Hematopoietic multipotent progenitor cell treated with erythropoietin and hydrocortisone succinate and interleukin-3 and kit ligand, for 15 days (in vitro differentiated cells): ENCODE results near the gene HCFC1.

Experiments used
- DNase-seq: peaks from one replicate; pipeline ENCODE4 v3.0.0-alpha.2; 2015; ENCODE audit warnings: low spot score

Gene HCFC1

DNA sequence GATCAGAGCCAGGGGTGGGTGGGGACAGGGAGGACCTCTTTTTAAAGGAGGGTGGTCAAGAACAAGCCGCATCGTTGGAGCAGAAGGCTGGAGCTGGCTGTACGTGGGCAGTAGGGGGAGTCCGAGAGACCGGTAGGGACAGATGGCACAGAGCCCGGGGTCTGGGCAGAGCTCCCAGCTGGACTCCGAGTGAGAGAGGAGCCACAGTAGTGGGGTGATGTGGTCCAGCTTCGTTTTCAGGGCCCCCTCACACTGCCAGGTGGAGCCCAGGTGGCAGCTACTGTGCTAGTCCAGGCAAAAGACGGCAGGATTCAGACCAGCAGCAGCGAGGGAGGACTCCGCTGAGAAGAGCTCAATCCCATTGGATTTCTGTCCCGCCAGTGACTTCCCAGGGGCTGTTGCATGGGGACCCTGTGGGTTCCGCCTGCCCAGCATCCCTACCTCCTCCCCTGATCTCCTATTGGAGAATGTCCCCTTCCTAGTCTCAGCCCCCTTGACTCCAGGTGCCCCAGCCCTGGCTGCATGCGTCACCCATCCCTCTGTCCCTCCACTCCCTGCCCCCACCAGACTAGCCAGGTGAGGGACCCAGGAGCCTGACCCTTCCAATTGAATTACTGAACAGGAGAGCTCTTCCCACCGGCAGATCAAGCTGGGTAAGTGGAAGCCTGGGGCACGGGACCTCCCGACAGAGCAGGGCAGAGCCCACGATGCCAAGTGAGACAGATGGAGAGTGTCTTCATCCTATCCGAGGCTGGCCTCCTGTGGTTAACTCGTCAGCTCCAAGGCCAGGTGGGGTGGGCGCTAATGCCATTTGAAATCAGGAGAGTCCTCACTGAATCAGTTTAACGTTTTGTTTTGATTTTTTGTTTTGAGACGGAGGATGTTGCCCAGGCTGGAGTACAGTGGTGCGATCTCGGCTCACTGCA lies 48.4 kb downstream of the HCFC1 start:
- no peak for DNase-seq

DNA sequence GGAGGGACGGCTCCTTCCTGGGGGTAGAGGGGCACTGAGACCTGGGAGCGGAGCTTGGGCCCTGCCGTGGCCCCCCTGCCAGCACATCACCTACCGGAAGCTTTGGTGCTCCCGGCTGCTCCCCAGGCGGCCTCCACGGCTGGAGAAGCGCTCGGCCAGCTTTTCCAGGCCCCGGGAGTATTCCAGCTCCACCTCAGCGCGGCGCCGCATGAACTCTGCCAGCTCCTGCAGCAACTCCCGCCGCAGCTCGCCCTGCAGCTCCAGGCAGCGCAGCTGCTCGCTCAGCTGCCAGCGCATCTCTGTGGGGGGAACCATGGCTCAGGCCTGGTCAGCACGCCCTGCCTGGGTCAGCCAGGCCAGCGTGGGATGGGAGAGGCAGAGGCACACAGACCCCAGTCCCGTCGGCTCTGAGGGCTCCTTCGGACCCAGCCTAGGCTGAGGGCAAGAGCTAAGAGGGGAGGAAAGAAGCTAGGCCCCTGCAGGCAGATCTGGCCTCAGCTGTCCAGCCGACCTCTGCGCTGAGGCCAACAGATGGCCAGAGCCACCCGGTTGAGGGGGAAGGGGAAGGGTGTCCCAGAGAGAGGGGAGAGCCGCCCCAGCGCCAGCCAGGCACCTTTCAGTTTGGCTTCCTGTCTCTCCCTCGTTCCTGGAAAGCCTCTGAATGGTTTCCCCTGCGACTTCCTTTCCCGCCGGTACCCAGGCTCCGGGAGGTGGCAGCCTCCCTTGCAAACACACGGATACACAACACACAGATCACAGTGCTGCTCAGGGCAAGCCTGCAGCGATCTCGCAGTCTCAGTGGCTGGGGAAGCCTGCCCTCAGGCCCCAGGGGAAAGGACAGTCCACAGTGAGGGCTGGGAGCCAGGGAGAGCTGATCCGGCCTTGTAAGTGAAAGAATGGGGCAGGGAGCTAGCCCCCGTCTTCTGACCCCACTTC lies 49.8 kb downstream of the HCFC1 start:
- no peak for DNase-seq

DNA sequence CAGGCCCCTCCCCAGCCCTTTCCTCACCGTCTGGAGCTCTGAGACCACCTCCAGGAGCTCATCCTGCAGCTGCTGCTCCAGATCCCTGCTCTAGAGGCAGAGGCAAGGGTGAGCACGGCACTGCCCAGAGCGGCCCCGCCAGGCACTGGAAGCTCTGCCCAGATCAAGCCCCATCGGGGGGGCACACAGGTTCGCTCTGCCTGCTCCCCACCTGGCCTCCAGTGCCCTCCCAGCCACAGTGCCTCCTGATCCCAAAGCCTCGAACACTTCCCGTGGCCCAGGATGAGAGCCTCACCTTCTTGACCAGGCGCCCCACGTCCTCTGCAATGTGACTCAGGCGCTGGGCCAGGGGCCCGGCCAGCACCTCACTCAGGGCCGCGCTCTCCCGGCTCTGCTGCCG lies 50.5 kb downstream of the HCFC1 start:
- DNase-seq: no peak

DNA sequence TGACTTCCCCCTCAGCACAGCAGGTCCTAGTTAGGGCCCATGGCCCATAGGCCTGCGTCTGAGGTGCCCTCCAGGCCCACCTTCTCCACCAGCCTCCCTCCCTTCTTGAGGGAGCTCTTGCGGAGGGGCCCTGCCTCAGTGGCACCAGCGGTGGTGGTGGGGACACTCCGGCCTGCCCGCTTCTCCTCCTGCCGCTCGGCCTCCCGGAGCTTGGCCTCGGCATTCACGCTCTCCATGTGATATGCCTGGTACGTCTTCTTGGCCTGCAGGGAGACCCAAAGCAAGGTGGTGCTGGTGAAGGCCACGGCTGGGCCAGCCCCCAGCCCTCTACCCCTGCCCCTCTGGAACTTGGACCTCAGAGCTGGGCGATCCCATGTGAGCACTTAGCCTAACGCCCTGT lies 51.1 kb downstream of the HCFC1 start:
- no peak for DNase-seq

DNA sequence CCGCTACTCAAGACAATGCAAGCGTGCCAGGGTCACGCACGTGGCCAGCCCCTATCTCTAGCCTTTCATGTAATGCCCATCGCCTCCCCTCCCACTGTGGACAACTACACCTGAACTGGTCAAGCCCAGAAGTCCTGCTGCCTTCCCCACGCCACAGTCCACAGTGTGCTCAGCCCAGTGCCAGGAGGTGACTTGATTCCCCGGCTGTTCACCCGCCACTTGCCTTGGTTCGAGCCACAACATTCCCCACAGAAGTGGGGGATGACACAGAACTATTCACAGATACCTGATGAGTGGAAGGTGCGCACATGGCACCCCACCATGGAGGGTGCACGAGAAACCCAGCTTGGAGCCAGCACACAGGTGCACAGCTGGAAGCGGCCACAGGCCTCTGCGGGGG lies 52.3 kb downstream of the HCFC1 start:
- no peak for DNase-seq

DNA sequence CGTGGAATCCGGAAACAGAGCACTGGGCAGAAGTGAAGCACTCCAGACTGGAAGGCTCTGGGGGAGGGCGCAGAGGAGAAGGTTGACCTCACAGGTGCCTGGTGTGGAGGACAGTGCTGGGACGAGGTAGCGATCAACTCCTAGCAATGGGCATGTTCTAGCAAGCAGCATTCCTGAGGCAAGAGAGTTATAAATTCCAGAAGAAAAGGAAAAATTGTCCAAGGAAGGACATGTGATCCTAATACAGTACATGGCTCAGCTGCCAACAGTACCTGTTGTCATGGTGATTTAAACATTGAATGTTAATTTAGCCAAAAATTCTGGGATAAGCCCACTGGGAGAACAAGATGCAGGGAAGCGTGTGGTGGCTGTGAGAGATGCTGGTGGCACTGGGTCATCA lies 53.7 kb downstream of the HCFC1 start:
- no peak for DNase-seq

DNA sequence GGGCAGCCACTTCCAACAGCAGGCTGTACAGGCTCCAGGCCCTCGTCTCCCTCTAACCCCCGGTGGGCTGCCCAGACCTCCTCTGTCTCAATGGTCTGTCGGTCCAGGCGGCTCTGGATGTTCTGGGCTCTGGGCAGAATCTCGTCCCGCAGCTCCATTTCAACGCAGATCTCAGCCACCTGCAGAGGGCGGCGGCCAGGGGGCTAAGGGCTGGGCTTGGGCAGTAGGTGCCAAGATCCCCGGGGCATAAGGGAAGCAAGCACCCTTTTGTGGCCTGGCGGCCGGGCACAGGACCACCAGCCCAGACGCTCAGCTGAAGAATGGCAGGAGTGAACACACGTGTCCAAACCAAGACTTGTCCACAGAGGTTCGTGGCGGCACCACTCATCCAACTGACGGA lies 57.9 kb downstream of the HCFC1 start:
- DNase-seq: no peak

DNA sequence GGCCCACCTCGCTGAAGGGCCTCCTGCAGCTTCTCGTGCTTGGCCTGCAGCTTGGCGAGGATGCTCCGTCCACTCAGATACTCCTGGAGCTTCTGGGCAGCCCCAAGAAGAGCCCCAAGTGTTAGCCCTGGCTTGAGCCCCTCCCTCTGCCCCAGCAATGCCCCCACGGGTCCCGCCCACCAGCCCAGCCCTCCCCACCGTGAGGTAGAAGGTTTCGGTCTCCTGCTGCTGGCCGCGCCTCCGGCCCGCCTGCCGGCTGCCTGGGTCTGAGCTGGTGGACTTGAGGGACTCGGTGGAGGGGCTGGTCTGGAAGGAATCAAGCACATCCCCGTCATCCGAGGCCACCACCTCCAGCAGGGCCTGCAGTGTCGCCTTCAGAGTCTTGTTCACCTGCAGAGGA lies 58.4 kb downstream of the HCFC1 start:
- no peak for DNase-seq

DNA sequence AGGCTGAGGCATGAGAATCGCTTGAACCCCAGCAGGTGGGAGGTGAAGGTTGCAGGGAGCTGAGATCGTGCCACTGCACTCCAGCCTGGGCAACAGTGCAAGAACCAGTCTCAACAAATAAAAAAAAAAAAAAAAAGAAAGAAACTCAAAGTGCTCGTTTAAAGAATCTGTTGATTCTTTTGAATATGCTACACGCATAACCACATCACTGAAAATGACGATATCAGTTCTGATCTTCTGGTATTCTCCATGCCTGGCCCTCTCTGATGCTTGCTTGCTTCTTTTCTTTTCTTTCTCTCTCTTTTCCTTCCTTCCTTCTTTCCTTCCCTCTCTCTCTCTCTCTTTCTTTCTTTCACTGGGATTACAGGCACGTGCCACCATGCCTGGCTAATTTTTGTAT lies 59.8 kb downstream of the HCFC1 start:
- DNase-seq: no peak

DNA sequence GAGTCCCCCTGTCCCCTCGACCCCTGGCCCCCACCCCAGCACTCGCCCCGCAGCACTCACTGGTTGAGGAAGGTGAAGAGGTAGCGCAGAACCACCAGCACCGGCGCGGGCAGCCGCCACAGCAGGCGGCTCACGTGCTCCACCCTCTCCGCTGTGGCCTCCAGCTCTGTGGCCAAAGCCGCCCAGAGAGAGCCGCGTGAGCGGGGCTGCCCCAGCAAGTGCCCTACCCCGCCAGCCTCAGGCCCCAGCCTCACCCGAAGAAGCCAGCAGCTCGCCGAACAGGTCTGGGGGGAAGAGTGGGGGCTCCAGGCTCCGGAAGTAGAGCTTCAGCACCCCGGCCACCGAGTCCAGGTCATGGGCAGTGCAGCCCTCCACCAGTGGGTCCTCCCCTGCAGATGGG lies 61.2 kb downstream of the HCFC1 start:
- no peak for DNase-seq

DNA sequence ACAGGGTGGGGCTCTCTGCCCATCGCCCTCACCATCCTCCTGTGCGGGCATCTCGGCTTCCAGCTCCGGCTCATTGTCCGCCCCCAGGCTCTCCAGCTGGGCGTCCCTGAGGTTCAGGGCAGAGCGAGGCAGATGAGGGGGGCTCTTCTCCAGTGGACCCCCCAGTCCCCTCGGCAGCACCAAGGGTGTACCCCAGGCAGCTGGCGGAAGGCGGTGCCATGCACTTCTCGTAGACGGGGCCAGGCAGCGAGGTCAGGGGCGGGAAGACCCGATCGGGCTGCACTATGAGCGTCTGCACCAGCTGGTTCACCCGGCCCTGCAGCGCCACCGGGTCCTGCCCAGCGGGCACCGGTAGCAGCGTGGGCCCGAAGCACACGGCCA lies 61.6 kb downstream of the HCFC1 start:
- DNase-seq: no peak

DNA sequence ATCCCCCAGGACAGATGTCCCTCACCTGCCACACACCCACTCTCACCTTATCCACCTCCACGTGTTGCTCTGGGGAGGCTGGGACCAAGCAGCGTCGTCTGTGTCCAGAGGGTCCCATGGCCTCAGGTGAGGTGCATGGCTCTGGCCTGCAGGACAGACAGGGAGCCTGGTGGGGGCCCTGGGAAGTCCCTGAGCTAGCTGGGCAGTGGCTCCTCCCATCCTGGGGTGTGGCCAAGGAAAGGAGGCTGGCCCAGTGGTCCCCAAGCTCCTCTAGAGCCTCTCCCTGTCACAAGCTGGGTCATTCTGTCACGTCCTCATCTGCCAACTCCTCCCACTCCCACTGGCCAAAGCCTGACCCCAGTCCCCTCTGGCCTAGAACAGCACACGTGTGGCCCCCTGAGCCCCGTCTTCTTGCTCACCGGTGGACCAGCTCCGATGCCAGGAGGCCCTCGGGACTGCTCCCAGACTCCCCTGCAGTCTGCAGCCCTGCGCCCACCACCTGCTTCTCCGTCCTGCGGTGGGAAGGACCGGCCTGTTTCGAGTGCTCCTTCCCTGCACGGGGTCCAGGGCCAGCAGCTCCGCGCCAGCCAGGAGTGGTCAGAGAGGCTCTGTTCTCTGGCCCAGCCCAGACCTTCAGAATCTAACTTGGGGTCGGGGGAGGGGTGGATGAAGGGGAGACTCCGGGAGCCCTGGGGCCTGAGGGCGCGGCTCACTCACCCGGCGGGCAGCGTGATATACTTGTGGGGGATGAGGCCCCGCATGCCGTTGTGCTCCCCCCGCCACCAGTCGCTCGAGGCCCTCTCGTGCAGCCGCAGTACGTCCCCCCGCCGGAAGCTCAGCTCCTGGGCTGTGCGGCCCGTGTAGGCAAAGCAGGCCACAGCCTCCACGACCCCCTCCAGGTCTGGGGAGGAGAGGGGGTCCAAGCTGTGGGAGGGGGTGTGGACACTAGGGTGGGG lies 62.3 kb downstream of the HCFC1 start:
- DNase-seq: no peak

DNA sequence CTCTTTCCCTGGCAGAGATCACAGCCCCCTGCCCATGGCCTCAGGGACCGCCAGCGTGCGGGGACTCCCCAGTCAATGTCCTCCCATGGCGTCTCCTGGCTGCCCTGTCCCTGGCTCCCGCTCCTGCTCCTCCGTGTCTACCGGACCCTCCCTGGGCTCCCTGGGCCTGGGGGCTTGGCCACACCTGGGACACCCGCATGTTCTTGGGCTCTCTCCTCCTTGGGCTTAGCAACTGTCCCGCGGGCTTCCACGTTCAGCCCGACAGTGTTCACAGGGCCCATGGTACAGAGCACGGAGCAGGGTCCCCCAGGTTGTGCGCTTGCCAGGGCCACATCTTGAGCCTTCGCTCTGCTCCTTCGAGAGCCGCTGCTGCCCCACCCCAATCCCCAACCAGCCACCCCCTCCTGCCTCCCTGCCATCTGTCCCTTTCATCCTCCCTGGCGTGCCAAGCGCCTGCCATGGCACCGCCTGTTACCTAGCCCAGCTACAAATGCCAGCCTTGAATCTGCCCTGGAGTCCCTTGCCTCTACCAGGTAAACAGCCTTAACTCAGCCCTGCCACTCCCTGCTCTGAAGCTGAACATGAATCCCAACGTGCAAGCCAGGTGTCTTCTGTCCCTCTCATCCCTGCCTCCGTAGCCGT lies 63.3 kb downstream of the HCFC1 start:
- no peak for DNase-seq

DNA sequence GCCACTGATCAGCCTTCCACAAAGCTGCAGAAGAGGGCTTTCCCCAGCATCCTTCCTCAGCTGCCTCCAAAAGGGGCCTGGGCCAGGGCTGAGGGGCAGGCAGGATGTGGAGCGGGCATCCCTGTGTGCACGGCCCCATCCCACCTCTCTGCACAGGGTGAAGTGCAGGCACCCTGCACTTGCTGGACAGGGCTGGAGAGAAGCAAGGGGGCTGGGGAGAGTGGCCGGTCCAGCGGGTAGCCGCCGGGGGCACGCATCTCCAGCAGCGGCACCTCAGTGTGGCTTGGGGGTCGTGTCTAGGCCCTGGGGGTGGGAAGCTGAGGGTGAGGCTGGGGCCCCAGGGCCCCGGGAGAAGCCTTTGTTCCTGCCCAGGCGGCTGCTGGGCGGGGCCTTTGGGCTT lies 64.2 kb downstream of the HCFC1 start:
- no peak for DNase-seq

DNA sequence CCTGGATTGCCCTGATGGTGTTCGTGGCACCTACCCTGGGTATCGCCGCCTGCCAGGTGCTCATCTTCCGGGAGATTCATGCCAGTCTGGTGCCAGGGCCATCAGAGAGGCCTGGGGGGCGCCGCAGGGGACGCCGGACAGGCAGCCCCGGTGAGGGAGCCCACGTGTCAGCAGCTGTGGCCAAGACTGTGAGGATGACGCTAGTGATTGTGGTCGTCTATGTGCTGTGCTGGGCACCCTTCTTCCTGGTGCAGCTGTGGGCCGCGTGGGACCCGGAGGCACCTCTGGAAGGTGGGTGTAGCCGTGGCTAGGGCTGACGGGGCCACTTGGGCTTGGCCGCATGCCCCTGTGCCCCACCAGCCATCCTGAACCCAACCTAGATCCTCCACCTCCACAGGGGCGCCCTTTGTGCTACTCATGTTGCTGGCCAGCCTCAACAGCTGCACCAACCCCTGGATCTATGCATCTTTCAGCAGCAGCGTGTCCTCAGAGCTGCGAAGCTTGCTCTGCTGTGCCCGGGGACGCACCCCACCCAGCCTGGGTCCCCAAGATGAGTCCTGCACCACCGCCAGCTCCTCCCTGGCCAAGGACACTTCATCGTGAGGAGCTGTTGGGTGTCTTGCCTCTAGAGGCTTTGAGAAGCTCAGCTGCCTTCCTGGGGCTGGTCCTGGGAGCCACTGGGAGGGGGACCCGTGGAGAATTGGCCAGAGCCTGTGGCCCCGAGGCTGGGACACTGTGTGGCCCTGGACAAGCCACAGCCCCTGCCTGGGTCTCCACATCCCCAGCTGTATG lies 65.3 kb downstream of the HCFC1 start:
- no peak for DNase-seq

DNA sequence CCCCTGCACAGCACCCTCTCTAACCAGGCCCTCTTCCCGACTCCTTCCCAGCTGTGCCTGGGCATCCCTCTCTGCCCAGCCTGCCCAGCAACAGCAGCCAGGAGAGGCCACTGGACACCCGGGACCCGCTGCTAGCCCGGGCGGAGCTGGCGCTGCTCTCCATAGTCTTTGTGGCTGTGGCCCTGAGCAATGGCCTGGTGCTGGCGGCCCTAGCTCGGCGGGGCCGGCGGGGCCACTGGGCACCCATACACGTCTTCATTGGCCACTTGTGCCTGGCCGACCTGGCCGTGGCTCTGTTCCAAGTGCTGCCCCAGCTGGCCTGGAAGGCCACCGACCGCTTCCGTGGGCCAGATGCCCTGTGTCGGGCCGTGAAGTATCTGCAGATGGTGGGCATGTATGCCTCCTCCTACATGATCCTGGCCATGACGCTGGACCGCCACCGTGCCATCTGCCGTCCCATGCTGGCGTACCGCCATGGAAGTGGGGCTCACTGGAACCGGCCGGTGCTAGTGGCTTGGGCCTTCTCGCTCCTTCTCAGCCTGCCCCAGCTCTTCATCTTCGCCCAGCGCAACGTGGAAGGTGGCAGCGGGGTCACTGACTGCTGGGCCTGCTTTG lies 66.0 kb downstream of the HCFC1 start:
- no peak for DNase-seq

DNA sequence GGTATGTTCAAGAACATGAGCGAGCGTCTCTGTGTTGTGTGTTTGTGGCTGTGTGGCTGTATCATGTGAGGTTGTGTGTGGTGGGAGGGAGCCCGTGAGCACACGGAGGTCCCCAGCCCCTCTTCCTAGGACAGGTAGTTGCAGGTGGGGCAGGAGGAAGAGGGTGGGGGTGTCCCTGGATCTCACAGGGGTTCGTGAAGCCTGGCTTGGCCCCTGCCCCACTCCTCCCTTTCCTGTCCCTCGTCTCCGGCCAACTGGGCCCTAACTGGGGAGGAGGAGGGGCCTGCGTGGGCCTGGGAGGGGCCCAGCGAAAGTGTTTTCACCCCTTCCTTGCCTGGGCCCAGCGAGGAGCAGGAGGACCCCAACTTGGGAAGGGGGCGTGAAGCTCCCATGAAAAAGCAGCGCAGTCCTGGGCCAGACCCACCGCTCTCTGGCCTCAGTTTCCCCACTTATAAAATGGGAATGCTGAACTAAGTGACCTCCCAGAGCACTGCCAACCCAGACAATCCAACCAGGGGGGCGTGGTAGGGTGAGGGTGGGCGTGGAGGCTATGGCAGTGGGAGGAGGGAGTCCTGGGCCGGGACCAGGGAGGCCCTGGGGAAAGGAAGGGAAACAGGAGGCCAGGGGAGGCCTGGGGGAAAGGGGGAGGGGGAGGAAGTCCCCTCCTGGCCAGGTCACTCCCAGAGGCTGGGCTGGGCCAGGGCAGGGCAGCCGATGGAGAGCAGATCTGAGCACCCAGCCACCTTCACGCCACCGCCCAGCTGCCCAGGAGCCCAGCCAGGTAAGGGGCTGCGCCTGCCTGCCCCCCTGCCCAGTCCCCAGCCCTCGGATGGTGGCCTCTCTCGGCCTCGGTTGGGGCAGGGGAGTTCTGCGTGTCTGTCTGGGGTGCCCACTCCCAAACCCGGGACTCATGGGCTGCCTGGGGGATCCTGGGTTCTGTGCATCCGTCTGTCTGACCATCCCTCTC lies 67.3 kb downstream of the HCFC1 start, which contains the start of gene AVPR2:
Gene AVPR2 (plus strand): TSS at position 683 of the 967 bp plus-strand sequence. CDS start 473 bp downstream, outside the sequence.
- no peak for DNase-seq

DNA sequence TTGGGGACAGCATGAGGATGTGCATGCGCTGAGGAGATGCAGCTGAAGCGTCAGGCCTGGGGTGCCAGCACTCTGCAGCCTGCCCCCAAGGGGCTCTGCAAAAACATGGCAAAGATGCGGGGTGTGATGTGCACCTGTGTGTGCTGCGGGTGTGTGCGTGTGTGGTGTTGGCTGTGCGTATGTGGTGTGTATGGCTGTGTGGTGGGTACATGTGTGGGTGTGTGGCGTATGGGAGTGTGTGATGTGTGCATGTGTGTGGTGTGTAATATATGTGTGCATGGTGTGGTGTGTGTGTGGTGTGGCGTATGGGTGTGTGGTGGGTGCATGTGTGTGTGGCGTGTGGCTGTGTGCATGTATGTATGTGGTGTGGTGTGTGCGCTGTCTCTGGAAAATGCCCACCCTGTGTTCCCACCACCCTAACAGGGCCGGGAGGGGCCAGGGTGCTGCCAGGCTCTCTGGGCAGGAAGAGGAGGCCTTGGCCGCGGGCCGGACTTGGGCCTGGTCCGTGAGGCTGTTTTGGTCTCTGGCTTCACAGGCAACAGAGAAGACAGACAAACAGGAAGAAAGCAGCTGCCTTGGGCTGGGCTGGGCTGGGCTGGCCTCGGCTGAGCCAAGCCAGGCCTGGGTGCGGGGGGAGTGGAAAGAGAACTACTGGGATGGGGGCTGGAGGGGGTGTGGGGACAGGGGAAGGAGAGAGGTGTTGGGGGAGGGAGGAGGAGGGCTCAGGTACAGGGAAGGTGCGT lies 68.2 kb downstream of the HCFC1 start:
- no peak for DNase-seq
